Measurements from ENCODE around the gene ATP6V0D1. TPM values are rescaled to one million over a fixed set of nuclear protein-coding genes. Genes with fewer than 3 reads are reported as not detected.

The ATP6V0D1 gene
- total and polyA plus RNA-seq, 2 experiments from 2014 or later = 20.6 to 68.7 TPM

GRCh38 chr16:67458121-67458641, 22.8 kb downstream of the ATP6V0D1 start:
- Mint-ChIP-seq H3K27me3 (ENCODE audit: insufficient read depth, low read depth, poor library complexity) (peaks cover 6% of the 10 kb centered on the region), H3K36me3 (ENCODE audit: low read depth) (no peaks in the 10 kb centered on the region; the same call in 2 of the 3 replicates), H3K4me3 (no peak overlapping the region), H3K4me1 (peaks cover 10% of the 10 kb centered on the region), H3K27ac (no peak overlapping the region; the same call in 1 of the 2 replicates), H3K9me3 (no peaks in the 10 kb centered on the region)
- Histone ChIP-seq H3K4me3 (no peak overlapping the region), H3K4me2 (no peak overlapping the region), H2AFZ (no peak overlapping the region), H3F3A (replicated peaks; ENCODE audit: low read depth) (no peaks in the 10 kb centered on the region), H3K27ac (ENCODE audit: low read depth) (no peak overlapping the region), H3K79me2 (replicated peaks; ENCODE audit: insufficient read depth) (no peaks in the 10 kb centered on the region), H4K20me1 (replicated peaks; ENCODE audit: insufficient read depth) (no peaks in the 10 kb centered on the region; the same call in 1 of the 2 replicates), H3K36me3 (ENCODE audit: insufficient read depth) (no peaks in the 10 kb centered on the region), H3K27me3 (ENCODE audit: insufficient read depth) (no peaks in the 10 kb centered on the region), H3K9me2 (ENCODE audit: insufficient read depth) (no peaks in the 10 kb centered on the region), H3K4me1 (ENCODE audit: insufficient read depth) (no peaks in the 10 kb centered on the region)
- no peak; the same call in 2 of the 3 replicates for ATAC-seq
- DNase-seq (ENCODE audit: low spot score) = no peak
- no peak for TF ChIP-seq CTCF (conservative IDR thresholded peaks at IDR 0.05; ENCODE audit: low read depth in 2 of 2)

GRCh38 chr16:67457611-67458010, 23.3 kb downstream of the ATP6V0D1 start:
- H3K4me3 ChIP-seq = no peak overlapping the region
- no peaks in the 10 kb centered on the region for H3K4me1 ChIP-seq (ENCODE audit: insufficient read depth)
- no peaks in the 10 kb centered on the region for H3K36me3 ChIP-seq (ENCODE audit: insufficient read depth)
- H3K27ac ChIP-seq (ENCODE audit: low read depth) = no peak overlapping the region
- H3K4me3 Mint-ChIP-seq = no peak overlapping the region
- ATAC-seq (no peak), DNase-seq (ENCODE audit: low spot score) (no peak)
- H2AFZ ChIP-seq = no peak overlapping the region
- peaks cover 10% of the 10 kb centered on the region for H3K4me1 Mint-ChIP-seq
- no peaks in the 10 kb centered on the region; the same call in 2 of the 3 replicates for H3K36me3 Mint-ChIP-seq (ENCODE audit: low read depth)
- H4K20me1 ChIP-seq (replicated peaks; ENCODE audit: insufficient read depth) = no peaks in the 10 kb centered on the region; the same call in 1 of the 2 replicates
- TF ChIP-seq REST (IDR thresholded peaks at IDR 0.05; ENCODE audit: unreplicated experiment) (no peak), EZH2 (IDR thresholded peaks at IDR 0.05; ENCODE audit: low read depth, unreplicated experiment) (no peak), EZH2phosphoT487 (IDR thresholded peaks at IDR 0.05; ENCODE audit: unreplicated experiment) (no peak), ZNF331 (CRISPR knock-in tag; IDR thresholded peaks at IDR 0.05; ENCODE audit: low read depth) (no peak)
- no peaks in the 10 kb centered on the region for H3K9me3 Mint-ChIP-seq
- no peak overlapping the region for H3K4me2 ChIP-seq
- no peak overlapping the region for H3K27ac Mint-ChIP-seq
- H3K27me3 Mint-ChIP-seq (ENCODE audit: insufficient read depth, low read depth, poor library complexity) = peaks cover 3% of the 10 kb centered on the region
- H3F3A ChIP-seq (replicated peaks; ENCODE audit: low read depth) = no peaks in the 10 kb centered on the region
- H3K9me2 ChIP-seq (ENCODE audit: insufficient read depth) = no peaks in the 10 kb centered on the region
- no peaks in the 10 kb centered on the region for H3K27me3 ChIP-seq (ENCODE audit: insufficient read depth)
- no peaks in the 10 kb centered on the region for H3K79me2 ChIP-seq (replicated peaks; ENCODE audit: insufficient read depth)
